HCT116 (cell line): ENCODE results near the gene KCNK3. TPM values are rescaled to one million over a fixed set of nuclear protein-coding genes. Genes with fewer than 3 reads are reported as not detected.
A peak's percentile ranks its signal among the peaks of the same experiment; 100 is the strongest.

Experiments used
- ATAC-seq: fragments of 200-7000 bp; cut with Tn5 transposase; 2 replicates; pipeline ENCODE4 v1.9.1; 2020; ENCODE audit warnings: mild to moderate bottlenecking, moderate library complexity
- BruUV-seq: library from RNA; stranded (reverse); fragments of 400-500 nt; replicated peaks from 2 replicates; lab custom pipeline; 2021; lab: Mats Ljungman, UMichigan
- CTCF ChIA-PET: fragments of 300-600 bp; sonication (Branson Sonifier 250); formaldehyde crosslinking; loops from one replicate; lab custom pipeline; 2021; ENCODE audit warnings: antibody characterized with exemption; lab: Charles Lee
- POLR2A ChIA-PET: fragments of 300-600, 350-600 bp; sonication (Branson Sonifier 250); formaldehyde crosslinking; loops from one replicate; lab custom pipeline; 2021; ENCODE audit warnings: antibody characterized with exemption; lab: Charles Lee
- RAD21 ChIA-PET, 2 experiments: fragments of 300-600 bp; sonication (Branson Sonifier 250); formaldehyde crosslinking; loops; one replicate each; lab custom pipeline; 2023; ENCODE audit warnings: low total read pairs in 2 of 2; ENCODE audit not compliant: uncharacterized antibody in 2 of 2, unreplicated experiment in 2 of 2, low non-redundant PET in 1 of 2; lab: Charles Lee
- DNase-seq: peaks from one replicate; pipeline ENCODE4 v3.0.0-alpha.2; 2010; ENCODE audit warnings: low read depth, low spot score
- H2AFZ ChIP-seq: fragments of 200-600 bp; shearing (Covaris generic), sonication (generic); 2 replicates; pipeline ENCODE4 v1.6.1; 2017; ENCODE audit warnings: low read depth, mixed run types, mixed read lengths, antibody characterized with exemption, low read length; ENCODE audit not compliant: poor library complexity, severe bottlenecking
- H3K27ac ChIP-seq: 2 replicates; pipeline ENCODE4 v1.5.1; 2012; ENCODE audit warnings: low read depth, low read length
- H3K27me3 ChIP-seq: fragments of 200-600 bp; sonication (generic); 2 replicates; pipeline ENCODE4 v1.6.1; 2016; ENCODE audit warnings: mixed run types, low read length, mixed read lengths; ENCODE audit not compliant: insufficient read depth
- H3K36me3 ChIP-seq, 2 experiments: fragments of 200-500 bp in 1 of 2; fragments of 200-600 bp in 1 of 2; sonication (Bioruptor generic) in 1 of 2; sonication (generic) in 1 of 2; 2 replicates each; pipeline versions ENCODE4 v1.5.1 to v1.6.1; 2014 to 2016; ENCODE audit warnings: low read length in 2 of 2, inconsistent platforms in 1 of 2, mixed read lengths in 1 of 2, mixed run types in 1 of 2; ENCODE audit not compliant: insufficient read depth in 2 of 2, control insufficient read depth in 1 of 2
- H3K4me1 ChIP-seq, 2 experiments: fragments of 200-600 bp in 1 of 2; sonication (generic) in 1 of 2; 2 replicates each; pipeline versions ENCODE4 v1.5.1 to v1.6.1; 2012 to 2017; ENCODE audit warnings: low read length in 2 of 2, inconsistent platforms in 1 of 2, mild to moderate bottlenecking in 1 of 2, mixed read lengths in 1 of 2, mixed run types in 1 of 2, moderate library complexity in 1 of 2; ENCODE audit not compliant: insufficient read depth in 2 of 2, control insufficient read depth in 1 of 2
- H3K4me2 ChIP-seq: fragments of 200-600 bp; sonication (generic); 2 replicates; pipeline ENCODE4 v1.6.1; 2017; ENCODE audit warnings: mixed run types, low read length, mixed read lengths
- H3K4me3 ChIP-seq, 2 experiments: fragments of 200-600 bp in 1 of 2; sonication (generic) in 1 of 2; replicated peaks in 1 of 2; 2 replicates each; pipeline ENCODE4 v1.5.1; 2011 to 2016; ENCODE audit warnings: low read length in 2 of 2, control low read depth in 1 of 2, low read depth in 1 of 2, mild to moderate bottlenecking in 1 of 2, mixed read lengths in 1 of 2, mixed run types in 1 of 2
- H3K79me2 ChIP-seq: fragments of 200-600 bp; sonication (generic); 2 replicates; pipeline ENCODE4 v1.6.1; 2017; ENCODE audit warnings: mild to moderate bottlenecking, mixed run types, low read length, moderate library complexity, mixed read lengths; ENCODE audit not compliant: insufficient read depth
- H3K9ac ChIP-seq: fragments of 200-600 bp; sonication (generic); 2 replicates; pipeline ENCODE4 v1.6.1; 2016; ENCODE audit warnings: low read length, mixed read lengths
- H3K9me2 ChIP-seq: fragments of 200-600 bp; sonication (generic), shearing (Covaris generic); 2 replicates; pipeline ENCODE4 v1.6.1; 2017; ENCODE audit warnings: mixed run types, mild to moderate bottlenecking, moderate library complexity; ENCODE audit not compliant: insufficient read depth
- H3K9me3 ChIP-seq, 2 experiments: fragments of 200-500 bp in 1 of 2; fragments of 200-600 bp in 1 of 2; sonication (Bioruptor generic) in 1 of 2; sonication (generic) in 1 of 2; 2 replicates each; pipeline ENCODE4 v1.6.1; 2014 to 2017; ENCODE audit warnings: low read length in 2 of 2, mixed read lengths in 2 of 2, inconsistent platforms in 1 of 2, low read depth in 1 of 2, mild to moderate bottlenecking in 1 of 2, mixed run types in 1 of 2, moderate library complexity in 1 of 2; ENCODE audit not compliant: control insufficient read depth in 1 of 2, insufficient read depth in 1 of 2
- H4K20me1 ChIP-seq: fragments of 200-600 bp; sonication (generic), shearing (Covaris generic); 2 replicates; pipeline ENCODE4 v1.6.1; 2017; ENCODE audit warnings: mixed run types, mild to moderate bottlenecking, moderate library complexity; ENCODE audit not compliant: insufficient read depth
- CEBPB ChIP-seq: IDR thresholded peaks from 2 replicates; pipeline ENCODE4 v1.6.1; 2012; ENCODE audit warnings: low read depth
- RAD21 ChIP-seq: IDR thresholded peaks from 2 replicates; pipeline ENCODE4 v1.6.1; 2012; ENCODE audit warnings: low read depth, mild to moderate bottlenecking
- SIN3A ChIP-seq: IDR thresholded peaks from 2 replicates; pipeline ENCODE4 v1.6.1; 2012; ENCODE audit warnings: low read depth
- YY1 ChIP-seq: IDR thresholded peaks from 2 replicates; pipeline ENCODE4 v1.6.1; 2011; ENCODE audit warnings: low read length, low read depth, moderate library complexity, mild to moderate bottlenecking; ENCODE audit not compliant: insufficient replicate concordance; ENCODE audit errors: extremely low read depth
- intact Hi-C: fragments of 100-400 bp; cut with micrococcal nuclease; formaldehyde crosslinking; loops from 2 replicates; pipeline ENCODE4 v1.10.0; 2022
- total RNA-seq: library from RNA; stranded (reverse); gene quantifications from one replicate; pipeline ENCODE4 v1.2.1, GENCODE V29; 2021; ENCODE audit not compliant: unreplicated experiment
- TF ChIP-seq, protein P1 (sequence below): IDR thresholded peaks from 2 replicates; pipeline ENCODE4 v1.6.1; 2012
- TF ChIP-seq, protein P2 (sequence below), 3 experiments: fragments of 200-600 bp in 1 of 3; sonication (generic) in 1 of 3; IDR thresholded peaks in 2 of 3; conservative IDR thresholded peaks in 1 of 3; 2 replicates each; pipeline ENCODE4 v1.5.1; 2012 to 2017; ENCODE audit warnings: low read depth in 2 of 3, low read length in 2 of 3, antibody characterized with exemption in 1 of 3, borderline replicate concordance in 1 of 3, control low read depth in 1 of 3, mild to moderate bottlenecking in 1 of 3, mixed read lengths in 1 of 3, mixed run types in 1 of 3, moderate library complexity in 1 of 3; ENCODE audit not compliant: insufficient read depth in 1 of 3

KCNK3 gene
- total RNA-seq, 1 experiment from 2014 or later, result 0.71 TPM

- no peak overlapping the region for H3K27ac ChIP-seq
- no peaks in the 10 kb centered on the region for H3K9me2 ChIP-seq
- H3K4me3 ChIP-seq, result no peak overlapping the region
- DNase-seq (peak; percentile 72), ATAC-seq (peak; percentile 98)
- no peaks in the 10 kb centered on the region for H3K27me3 ChIP-seq
- ChIA-PET POLR2A (interaction anchor here (2.0 kb wide), 1 partner anchor 140 kb away, joined by 11 read pairs; no protein-coding TSS in a partner anchor), RAD21 (interaction anchor here (0.6 to 2.3 kb wide), 5 partner anchors 10 to 225 kb away, joined by 3 to 9 read pairs (median 4); no protein-coding TSS in a partner anchor), CTCF (interaction anchor here (0.6 to 7.3 kb wide), 13 partner anchors 9 to 243 kb away, joined by 3 to 88 read pairs (median 4); a partner anchor contains a TSS)
- no peak overlapping the region for H3K9ac ChIP-seq
- no peaks in the 10 kb centered on the region for H3K79me2 ChIP-seq
- H3K36me3 ChIP-seq, result no peaks in the 10 kb centered on the region
- intact Hi-C loops, result loop anchor here (1.0 to 2.0 kb wide), 4 partner anchors 131 to 242 kb away; no protein-coding TSS in a partner anchor
- BruUV-seq, result no TSS peak
- no peaks in the 10 kb centered on the region; a peak in 1 of 4 replicates for H3K4me1 ChIP-seq
- H2AFZ ChIP-seq, result no peak overlapping the region
- no peak overlapping the region for H3K4me2 ChIP-seq
- H3K9me3 ChIP-seq, result no peaks in the 10 kb centered on the region
- no peaks in the 10 kb centered on the region for H4K20me1 ChIP-seq
- TF ChIP-seq, protein P1, sequence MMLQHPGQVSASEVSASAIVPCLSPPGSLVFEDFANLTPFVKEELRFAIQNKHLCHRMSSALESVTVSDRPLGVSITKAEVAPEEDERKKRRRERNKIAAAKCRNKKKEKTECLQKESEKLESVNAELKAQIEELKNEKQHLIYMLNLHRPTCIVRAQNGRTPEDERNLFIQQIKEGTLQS, result no peak
- peak; percentile 100 for TF ChIP-seq RAD21
- TF ChIP-seq YY1, result peak; percentile 76
- TF ChIP-seq CEBPB, result no peak
- TF ChIP-seq SIN3A, result no peak
- TF ChIP-seq, protein P2, sequence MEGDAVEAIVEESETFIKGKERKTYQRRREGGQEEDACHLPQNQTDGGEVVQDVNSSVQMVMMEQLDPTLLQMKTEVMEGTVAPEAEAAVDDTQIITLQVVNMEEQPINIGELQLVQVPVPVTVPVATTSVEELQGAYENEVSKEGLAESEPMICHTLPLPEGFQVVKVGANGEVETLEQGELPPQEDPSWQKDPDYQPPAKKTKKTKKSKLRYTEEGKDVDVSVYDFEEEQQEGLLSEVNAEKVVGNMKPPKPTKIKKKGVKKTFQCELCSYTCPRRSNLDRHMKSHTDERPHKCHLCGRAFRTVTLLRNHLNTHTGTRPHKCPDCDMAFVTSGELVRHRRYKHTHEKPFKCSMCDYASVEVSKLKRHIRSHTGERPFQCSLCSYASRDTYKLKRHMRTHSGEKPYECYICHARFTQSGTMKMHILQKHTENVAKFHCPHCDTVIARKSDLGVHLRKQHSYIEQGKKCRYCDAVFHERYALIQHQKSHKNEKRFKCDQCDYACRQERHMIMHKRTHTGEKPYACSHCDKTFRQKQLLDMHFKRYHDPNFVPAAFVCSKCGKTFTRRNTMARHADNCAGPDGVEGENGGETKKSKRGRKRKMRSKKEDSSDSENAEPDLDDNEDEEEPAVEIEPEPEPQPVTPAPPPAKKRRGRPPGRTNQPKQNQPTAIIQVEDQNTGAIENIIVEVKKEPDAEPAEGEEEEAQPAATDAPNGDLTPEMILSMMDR (IDR thresholded peaks at IDR 0.05 in 2 of 3, conservative IDR thresholded peaks at IDR 0.05 in 1 of 3; ENCODE audit: borderline replicate concordance in 1 of 3, insufficient read depth in 1 of 3, low read depth in 2 of 3, low read length in 2 of 3), result peak; percentile 92 to 98 (median 93)
Observed at GRCh38 chr2:26745609-26746327, 53.2 kb downstream of the KCNK3 start.
